Sigmoid colon (tissue), 4 donors: ENCODE data around the gene NIN.

Experiments used
- EP300 ChIP-seq, 4 donors: sonication (generic); formaldehyde crosslinking; IDR thresholded peaks; one replicate each; pipeline ENCODE4 v1.6.1; 2017; ENCODE audit warnings: antibody characterized with exemption in 4 of 4
- TF ChIP-seq, protein P1 (sequence below), 4 experiments: fragments of 450-650 bp in 3 of 4; fragments of 200-600 bp in 1 of 4; IDR thresholded peaks; one replicate each; pipeline ENCODE4 v1.5.1; 2016 to 2019; ENCODE audit warnings: antibody characterized with exemption in 4 of 4, mild to moderate bottlenecking in 3 of 4, moderate library complexity in 2 of 4

DNA sequence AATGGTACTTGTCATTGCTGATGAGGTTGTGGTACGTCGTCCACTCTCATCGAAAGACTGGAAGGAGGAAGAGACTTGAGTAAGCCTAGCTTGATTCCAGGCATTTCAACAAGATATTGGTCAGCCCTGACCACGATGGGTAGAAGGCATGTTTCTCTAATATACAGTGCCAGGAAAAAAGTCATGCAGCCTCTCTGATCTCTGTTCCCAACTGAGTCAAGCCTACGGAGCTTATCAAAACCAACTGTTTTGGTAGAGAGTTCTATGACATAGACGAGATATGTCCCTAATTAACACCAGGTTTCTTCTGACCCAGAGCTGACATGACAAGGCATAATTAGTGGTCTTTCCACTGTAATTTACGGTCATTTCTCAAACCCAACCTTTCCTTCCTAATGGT is 58.5 kb downstream of the NIN start:
- TF ChIP-seq, protein P1, sequence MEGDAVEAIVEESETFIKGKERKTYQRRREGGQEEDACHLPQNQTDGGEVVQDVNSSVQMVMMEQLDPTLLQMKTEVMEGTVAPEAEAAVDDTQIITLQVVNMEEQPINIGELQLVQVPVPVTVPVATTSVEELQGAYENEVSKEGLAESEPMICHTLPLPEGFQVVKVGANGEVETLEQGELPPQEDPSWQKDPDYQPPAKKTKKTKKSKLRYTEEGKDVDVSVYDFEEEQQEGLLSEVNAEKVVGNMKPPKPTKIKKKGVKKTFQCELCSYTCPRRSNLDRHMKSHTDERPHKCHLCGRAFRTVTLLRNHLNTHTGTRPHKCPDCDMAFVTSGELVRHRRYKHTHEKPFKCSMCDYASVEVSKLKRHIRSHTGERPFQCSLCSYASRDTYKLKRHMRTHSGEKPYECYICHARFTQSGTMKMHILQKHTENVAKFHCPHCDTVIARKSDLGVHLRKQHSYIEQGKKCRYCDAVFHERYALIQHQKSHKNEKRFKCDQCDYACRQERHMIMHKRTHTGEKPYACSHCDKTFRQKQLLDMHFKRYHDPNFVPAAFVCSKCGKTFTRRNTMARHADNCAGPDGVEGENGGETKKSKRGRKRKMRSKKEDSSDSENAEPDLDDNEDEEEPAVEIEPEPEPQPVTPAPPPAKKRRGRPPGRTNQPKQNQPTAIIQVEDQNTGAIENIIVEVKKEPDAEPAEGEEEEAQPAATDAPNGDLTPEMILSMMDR (IDR thresholded peaks at IDR 0.05): no peak
- no peak for TF ChIP-seq EP300 (IDR thresholded peaks at IDR 0.05)
